Measurements from ENCODE around the gene ZFPL1. TPM values are rescaled to one million over a fixed set of nuclear protein-coding genes. Genes with fewer than 3 reads are reported as not detected.
"Not testable (repeated sequence)": the region's sequence is repeated elsewhere in the genome, so short reads cannot be mapped to it uniquely, and the experiment has no call there.

ZFPL1 gene
- total RNA-seq, 1 donor from 2014 or later, result 30.2 TPM

- DNase-seq (ENCODE audit: low read depth), result no peak
Measured at GRCh38 chr11:65114538-65115171, 30.6 kb downstream of the ZFPL1 start.

- DNase-seq (ENCODE audit: low read depth), result no peak
Measured at GRCh38 chr11:65115361-65116082, 31.5 kb downstream of the ZFPL1 start.

- DNase-seq (ENCODE audit: low read depth), result peak; percentile 38
Measured at GRCh38 chr11:65116370-65117205, 32.6 kb downstream of the ZFPL1 start.

- DNase-seq (ENCODE audit: low read depth), result peak; percentile 95
Measured at GRCh38 chr11:65117206-65118096, 33.4 kb downstream of the ZFPL1 start, which contains the start of gene ZNHIT2. Gene ZNHIT2, minus strand, starts transcription at chr11:65117701. Its CDS starts 48 bp downstream, at chr11:65117653.

DNA sequence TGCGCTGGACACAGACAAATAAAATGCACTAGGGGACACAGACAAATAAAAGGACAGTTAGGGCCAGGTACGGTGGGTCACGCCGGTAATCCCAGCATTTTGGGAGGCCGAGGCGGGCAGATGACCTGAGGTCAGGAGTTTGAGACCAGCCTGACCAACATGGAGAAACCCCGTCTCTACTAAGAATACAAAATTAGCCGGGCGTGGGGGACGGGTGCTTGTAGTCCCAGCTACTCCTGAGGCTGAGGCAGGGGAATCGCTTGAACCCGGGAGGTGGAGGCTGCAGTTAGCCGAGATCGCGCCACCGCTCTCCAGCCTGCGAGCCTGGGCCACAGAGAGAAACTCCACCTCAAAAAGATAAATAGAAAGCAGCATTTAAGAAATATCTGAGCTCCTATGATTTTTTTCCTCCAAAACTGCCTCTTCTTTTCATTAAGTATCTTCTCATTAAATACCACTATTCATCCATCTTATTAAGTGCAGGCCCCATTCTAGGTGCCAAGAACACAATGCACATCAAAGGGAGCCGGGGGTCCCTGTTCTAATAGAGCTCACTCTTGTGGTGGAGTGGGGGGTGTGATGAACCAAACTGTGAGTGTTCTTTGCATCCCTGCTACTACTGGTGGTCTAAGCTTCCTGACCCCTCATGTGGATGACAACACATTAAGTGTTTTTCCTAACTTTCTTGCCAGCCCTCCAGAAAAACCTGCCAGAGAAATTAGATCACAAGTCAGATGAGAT, 34.2 kb downstream of the ZFPL1 start:
- DNase-seq (ENCODE audit: low read depth), result no peak

GRCh38 chr11:65118891-65119669, 35.1 kb downstream of the ZFPL1 start:
- DNase-seq (ENCODE audit: low read depth), result not testable (repeated sequence)

DNA sequence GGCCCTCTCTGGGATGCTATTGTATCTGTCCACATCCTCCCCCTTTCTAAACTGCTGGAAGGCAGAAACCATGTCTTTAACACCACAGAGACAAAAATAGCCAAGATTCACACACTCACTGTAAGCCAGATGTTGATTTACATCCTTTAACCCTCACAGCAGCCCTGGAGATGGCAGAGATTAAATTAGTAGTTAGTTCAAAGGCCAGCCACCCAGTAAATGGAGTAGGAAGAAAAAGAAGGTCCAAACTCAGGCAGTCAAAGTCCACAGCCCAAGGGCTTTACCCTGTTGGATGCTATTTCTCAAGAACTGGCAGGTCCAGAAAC, 35.6 kb downstream of the ZFPL1 start:
- DNase-seq (ENCODE audit: low read depth), result no peak

DNA sequence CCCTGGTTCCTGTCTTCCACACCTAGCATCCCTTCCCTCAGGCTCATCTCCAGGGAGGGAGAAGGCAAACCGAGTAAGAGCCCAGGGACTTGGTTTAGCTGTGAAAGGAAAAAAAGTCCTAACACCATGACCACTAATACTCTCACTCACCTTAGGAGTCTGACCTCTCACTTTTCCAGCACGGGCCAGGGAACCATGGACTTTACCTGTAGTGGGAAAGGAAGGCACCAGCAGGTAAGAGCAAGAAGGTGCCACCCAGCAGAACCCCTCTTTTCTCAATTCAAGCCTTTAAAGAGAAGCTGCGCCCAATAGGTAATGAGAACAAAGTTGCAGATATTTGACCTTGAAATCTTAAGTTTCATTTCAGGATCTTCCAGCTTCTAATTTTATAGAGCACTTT, 36.8 kb downstream of the ZFPL1 start:
- DNase-seq (ENCODE audit: low read depth), result no peak

GRCh38 chr11:65121447-65121864, 37.4 kb downstream of the ZFPL1 start:
- no peak for DNase-seq (ENCODE audit: low read depth)

DNA sequence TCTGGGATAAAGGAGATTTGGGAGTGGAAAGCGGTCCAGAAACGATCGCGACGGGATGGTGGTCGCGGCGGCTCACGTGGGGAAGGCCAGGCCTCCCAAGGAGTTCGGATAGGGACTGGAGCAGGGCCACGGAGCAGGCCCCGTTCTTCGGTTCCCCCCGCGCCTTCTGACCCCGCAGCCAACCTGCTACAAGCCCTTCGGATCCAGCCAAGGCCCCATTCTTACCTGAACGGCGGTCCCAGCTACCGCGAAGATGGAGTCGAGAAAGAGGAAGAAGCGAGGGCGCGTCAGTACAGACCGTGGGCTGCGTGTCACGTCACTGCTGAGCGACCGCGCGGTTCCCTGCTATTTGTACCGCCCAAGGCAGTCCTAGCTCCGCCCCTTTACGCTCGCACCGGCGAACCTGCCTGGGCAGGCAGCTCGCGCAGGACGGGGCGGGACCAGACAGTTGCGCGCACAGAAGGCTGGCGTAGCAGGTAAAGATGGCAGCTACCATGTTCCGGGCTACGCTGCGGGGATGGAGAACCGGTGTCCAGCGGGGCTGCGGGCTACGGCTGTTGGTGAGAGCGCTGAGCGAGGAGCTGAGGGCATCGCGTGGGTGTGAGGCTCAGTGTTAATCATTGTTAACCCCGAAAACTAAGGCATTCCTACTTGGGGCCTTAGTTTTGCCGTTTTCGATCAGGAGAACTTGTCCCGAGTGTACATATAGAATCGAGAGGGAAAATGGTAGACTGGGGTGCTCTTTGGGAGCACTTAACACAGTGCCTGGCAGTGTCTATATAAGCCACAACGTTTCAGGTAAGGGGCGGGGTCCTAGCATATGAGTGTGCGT, 38.1 kb downstream of the ZFPL1 start, which contains the start of the genes FAU and MRPL49:
Gene FAU (minus strand): TSS at position 270 of the 832 bp plus-strand sequence. CDS start 321 bp downstream, outside the sequence.
Gene MRPL49 (plus strand): TSS at position 457 of the 832 bp plus-strand sequence. CDS start 26 bp downstream, at position 483.
- peak; percentile 94 for DNase-seq (ENCODE audit: low read depth)

- DNase-seq (ENCODE audit: low read depth), result no peak
Measured at GRCh38 chr11:65124480-65125196, 40.6 kb downstream of the ZFPL1 start.

GRCh38 chr11:65125197-65126056, 41.4 kb downstream of the ZFPL1 start:
- DNase-seq (ENCODE audit: low read depth), result no peak

DNA sequence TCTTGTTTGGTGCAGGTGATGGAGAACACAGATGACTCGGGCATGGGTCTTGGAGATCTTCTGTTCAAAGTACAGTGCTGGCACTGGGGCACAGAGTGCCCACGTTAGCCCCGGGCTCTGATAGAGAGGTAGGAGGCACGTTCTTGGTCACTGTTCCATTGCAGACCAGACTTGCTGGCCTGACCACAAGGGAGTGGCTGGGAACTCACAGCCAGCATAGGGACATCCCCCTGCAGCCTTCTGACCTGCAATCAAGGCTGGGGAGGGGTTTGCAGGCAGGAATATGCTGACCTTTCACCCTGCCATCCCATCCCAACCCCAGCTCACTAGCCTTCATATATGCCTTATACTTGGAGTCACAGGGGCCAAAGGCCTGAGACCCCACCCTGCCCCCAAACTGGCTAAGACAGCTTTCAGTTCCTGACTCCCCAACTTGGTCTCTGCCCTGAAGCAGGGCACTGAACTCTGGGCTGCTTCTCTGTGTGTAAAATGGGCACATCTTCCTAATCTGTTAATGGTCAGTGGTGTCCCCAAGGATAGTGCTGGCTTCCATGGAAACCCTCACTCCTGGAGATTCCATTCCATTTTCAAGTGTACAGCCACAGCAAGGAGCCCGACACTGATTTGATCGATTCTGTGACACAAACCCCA, 42.7 kb downstream of the ZFPL1 start:
- DNase-seq (ENCODE audit: low read depth), result no peak

DNA sequence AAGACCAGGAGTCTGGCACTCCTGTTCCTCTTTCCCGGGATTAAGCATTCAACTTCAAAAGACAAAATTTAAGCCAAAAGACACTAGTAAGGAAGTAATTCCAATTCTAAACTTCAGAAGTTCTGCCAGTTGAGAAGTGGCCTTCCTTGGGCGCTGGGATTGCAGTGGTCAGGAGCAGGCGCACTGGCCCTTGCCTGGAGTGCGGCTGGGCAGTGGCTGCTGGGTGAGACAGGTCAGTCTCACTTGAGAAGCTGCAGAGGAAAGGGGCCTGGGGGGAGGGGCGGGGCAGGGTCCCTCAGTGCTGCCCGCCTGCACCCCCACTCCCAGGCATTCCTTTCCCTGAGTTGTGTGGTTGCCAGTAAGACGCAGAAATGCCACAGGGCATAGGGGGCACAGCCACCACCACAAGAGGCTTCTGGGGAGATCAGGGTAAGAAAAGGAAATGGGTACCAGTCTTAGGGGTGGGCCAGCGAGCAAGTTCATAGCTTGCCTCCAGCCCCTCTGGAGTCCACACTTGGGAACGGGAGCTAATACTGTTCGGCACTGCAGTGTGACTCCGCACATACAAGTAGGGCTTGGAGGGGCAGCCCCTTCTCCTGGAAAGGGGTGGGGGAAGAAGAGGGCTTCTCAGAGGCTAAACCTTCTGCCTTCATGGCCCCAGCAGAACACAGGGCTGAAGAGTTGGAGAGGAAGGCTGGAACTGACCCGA, 43.6 kb downstream of the ZFPL1 start:
- DNase-seq (ENCODE audit: low read depth), result no peak

DNA sequence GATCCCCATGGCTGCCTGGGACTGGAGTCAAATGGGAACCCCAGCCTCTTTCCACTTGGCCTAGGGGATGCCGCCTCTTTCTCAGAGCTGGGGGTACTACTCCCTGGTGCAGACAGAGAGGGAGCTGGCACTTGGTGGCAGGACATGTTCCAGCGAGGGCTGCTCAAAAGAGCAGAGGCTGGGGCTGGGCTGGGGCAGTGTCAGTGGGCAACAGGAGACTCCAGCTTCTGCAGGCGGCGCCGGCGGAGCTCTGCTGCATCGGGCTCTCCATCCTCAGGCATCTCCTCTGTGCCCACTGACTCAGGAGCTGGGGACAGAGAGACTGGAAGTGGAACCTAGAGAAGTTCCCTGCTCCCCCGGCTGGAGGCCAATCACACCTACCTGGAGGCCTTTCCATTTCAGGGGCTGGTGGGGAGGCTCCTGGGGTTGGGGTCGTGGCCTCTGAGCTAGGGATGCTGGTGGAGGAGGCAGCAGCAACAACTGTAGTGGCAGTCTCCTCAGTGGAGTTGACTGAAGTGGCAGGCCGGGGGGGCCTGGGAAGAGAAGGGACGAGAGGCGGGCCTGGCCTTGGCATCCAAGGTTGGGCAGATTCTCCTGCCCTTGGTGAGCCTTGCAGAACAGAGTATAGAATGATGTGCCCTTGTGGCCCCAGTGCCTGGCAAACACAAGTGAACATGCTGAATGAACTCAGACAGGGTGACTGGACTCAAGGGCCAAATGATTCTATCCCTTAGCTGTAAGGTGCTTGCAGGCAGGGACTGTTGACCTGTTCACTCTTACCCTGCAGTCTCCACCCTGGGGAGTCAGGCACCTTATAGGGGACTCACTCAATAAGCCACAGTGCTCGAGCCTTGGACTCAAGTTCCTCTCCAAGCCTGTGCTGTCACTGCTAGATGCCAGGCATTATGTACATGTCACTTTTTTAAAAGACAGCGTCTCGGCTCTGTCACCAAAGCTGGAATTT, 44.4 kb downstream of the ZFPL1 start:
- no peak for DNase-seq (ENCODE audit: low read depth)
